HPDE6-E6E7 (cell line): ENCODE measurements around the gene RUNX1.
A peak's percentile ranks its signal among the peaks of the same experiment; 100 is the strongest.

Experiments used
- DNase-seq: peaks from one replicate; pipeline ENCODE4 v3.0.0; 2011; ENCODE audit warnings: missing footprints; ENCODE audit errors: extremely low spot score

RUNX1 gene

GRCh38 chr21:34850166-34850690, 198.9 kb downstream of the RUNX1 start:
- no peak for DNase-seq

- DNase-seq, result peak; percentile 84
Observed at GRCh38 chr21:34846601-34847112, 202.4 kb downstream of the RUNX1 start.

- DNase-seq, result peak; percentile 71
Observed at GRCh38 chr21:34845521-34846451, 203.3 kb downstream of the RUNX1 start.

GRCh38 chr21:34844924-34845238, 204.2 kb downstream of the RUNX1 start:
- no peak for DNase-seq

GRCh38 chr21:34844013-34844923, 204.8 kb downstream of the RUNX1 start:
- no peak for DNase-seq

GRCh38 chr21:34843562-34843961, 205.5 kb downstream of the RUNX1 start:
- DNase-seq, result no peak

GRCh38 chr21:34841154-34841553, 207.9 kb downstream of the RUNX1 start:
- no peak for DNase-seq

GRCh38 chr21:34840693-34841092, 208.4 kb downstream of the RUNX1 start:
- no peak for DNase-seq

- DNase-seq, result no peak
Observed at GRCh38 chr21:34838956-34839820, 209.9 kb downstream of the RUNX1 start.

- no peak for DNase-seq
Observed at GRCh38 chr21:34836933-34837505, 212.1 kb downstream of the RUNX1 start.

- DNase-seq, result peak; percentile 65
Observed at GRCh38 chr21:34836103-34836932, 212.8 kb downstream of the RUNX1 start.

GRCh38 chr21:34835526-34835925, 213.6 kb downstream of the RUNX1 start:
- no peak for DNase-seq

- no peak for DNase-seq
Observed at GRCh38 chr21:34834852-34835501, 214.1 kb downstream of the RUNX1 start.

- no peak for DNase-seq
Observed at GRCh38 chr21:34834290-34834689, 214.8 kb downstream of the RUNX1 start.

- no peak for DNase-seq
Observed at GRCh38 chr21:34833465-34833864, 215.6 kb downstream of the RUNX1 start.

GRCh38 chr21:34830386-34831170, 218.5 kb downstream of the RUNX1 start:
- no peak for DNase-seq

- DNase-seq, result no peak
Observed at GRCh38 chr21:34827445-34828235, 221.5 kb downstream of the RUNX1 start.

GRCh38 chr21:34826836-34827235, 222.3 kb downstream of the RUNX1 start:
- DNase-seq, result no peak
